ENCODE results near the gene DCC. TPM values are rescaled to one million over a fixed set of nuclear protein-coding genes. Genes with fewer than 3 reads are reported as not detected.

DCC gene
- total and polyA plus RNA-seq, 9 of the 15 experiments (the other 6 are each of a cell fraction or from before 2014, with no cell fraction given), result not detected

DNA sequence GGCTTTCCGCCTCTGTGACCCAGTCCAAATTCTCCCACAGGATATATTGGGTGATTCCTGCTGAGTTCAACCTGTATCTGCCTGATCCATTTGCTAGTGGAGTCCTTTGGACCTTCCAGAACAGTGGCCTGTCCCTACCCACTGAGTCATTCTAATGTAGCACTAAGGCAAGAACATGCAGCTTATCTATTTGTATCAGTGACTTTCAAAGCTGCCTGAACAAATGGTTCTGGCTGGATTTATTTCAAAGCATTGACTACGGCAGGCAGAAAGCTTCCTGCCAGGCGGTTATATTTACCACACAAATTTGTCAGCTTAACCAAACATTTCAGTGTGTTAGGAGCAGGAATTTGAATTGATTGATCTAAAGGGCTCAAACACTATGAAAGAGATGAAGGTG is 613.4 kb downstream of the DCC start:
- H3K9me1 ChIP-seq (ENCODE audit: control insufficient read depth, insufficient read depth, low read length), result no peaks in the 10 kb centered on the region
- DNase-seq (ENCODE audit: extremely low read depth in 1 of 4, low spot score in 3 of 4) (no peak), FAIRE-seq (no peak), ATAC-seq (no peak)
- POLR2A ChIA-PET, result no interaction called here
- H3K9ac ChIP-seq (ENCODE audit: insufficient read depth in 1 of 2, low read depth in 2 of 2, low read length in 2 of 2), result no peak overlapping the region
- 0% methylated on average over 3 of the region's 3 CpGs for WGBS (ENCODE audit: insufficient coverage, low coverage, missing lambda C conversion rate)
- H3K27me3 ChIP-seq (ENCODE audit: control insufficient read depth in 2 of 2, insufficient read depth in 2 of 2, low read length in 2 of 2), result no peaks in the 10 kb centered on the region
- no peak overlapping the region for H3K27ac ChIP-seq (ENCODE audit: extremely low read depth, low read depth, low read length)
- H3K4me3 ChIP-seq, result no peak overlapping the region
- H3K36me3 ChIP-seq (ENCODE audit: control insufficient read depth, insufficient read depth, low read length), result no peaks in the 10 kb centered on the region
- CTCF ChIA-PET (ENCODE audit: low intra/inter-chr PET ratio), result no interaction called here
- intact Hi-C loops (cut with micrococcal nuclease), result no loop called here
- in situ Hi-C loops (cut with MboI), result no loop called here
- no peaks in the 10 kb centered on the region for H3K9me3 ChIP-seq (replicated peaks; ENCODE audit: control insufficient read depth, insufficient read depth, low read depth, low read length)
- no peak overlapping the region for H2AFZ ChIP-seq (ENCODE audit: low read depth, low read length)
- no peak overlapping the region for H3K4me2 ChIP-seq (ENCODE audit: insufficient read depth, low read length)
- H4K20me1 ChIP-seq (replicated peaks; ENCODE audit: control insufficient read depth, insufficient read depth, low read length), result no peaks in the 10 kb centered on the region
- H3K79me2 ChIP-seq (ENCODE audit: control insufficient read depth, insufficient read depth, low read length), result no peaks in the 10 kb centered on the region
- no TSS peak for BruUV-seq (replicated peaks)
- no peaks in the 10 kb centered on the region for H3K4me1 ChIP-seq (replicated peaks in 1 of 2; ENCODE audit: control insufficient read depth in 2 of 2, insufficient read depth in 2 of 2, low read length in 2 of 2)
- TF ChIP-seq ZNF316 (IDR thresholded peaks at IDR 0.05) (no peak), MYC (IDR thresholded peaks at IDR 0.05; ENCODE audit: low read depth, low read length) (no peak), MYC (CRISPR knock-in tag; IDR thresholded peaks at IDR 0.05; ENCODE audit: borderline replicate concordance, low read depth) (no peak), ZNF224 (CRISPR knock-in tag; IDR thresholded peaks at IDR 0.05) (no peak), ZNF354B (CRISPR knock-in tag; IDR thresholded peaks at IDR 0.05) (no peak), POLR2G (IDR thresholded peaks at IDR 0.05; ENCODE audit: low read depth, low read length) (no peak), NR4A1 (CRISPR knock-in tag; IDR thresholded peaks at IDR 0.05) (no peak), NR4A1 (tag; IDR thresholded peaks at IDR 0.05) (no peak), ETV6 (IDR thresholded peaks at IDR 0.05; ENCODE audit: borderline replicate concordance in 1 of 2, low read depth in 2 of 2, low read length in 1 of 2) (no peak), ETV6 (CRISPR knock-in tag; IDR thresholded peaks at IDR 0.05; ENCODE audit: borderline replicate concordance) (no peak)
- TF ChIP-seq, protein P1, sequence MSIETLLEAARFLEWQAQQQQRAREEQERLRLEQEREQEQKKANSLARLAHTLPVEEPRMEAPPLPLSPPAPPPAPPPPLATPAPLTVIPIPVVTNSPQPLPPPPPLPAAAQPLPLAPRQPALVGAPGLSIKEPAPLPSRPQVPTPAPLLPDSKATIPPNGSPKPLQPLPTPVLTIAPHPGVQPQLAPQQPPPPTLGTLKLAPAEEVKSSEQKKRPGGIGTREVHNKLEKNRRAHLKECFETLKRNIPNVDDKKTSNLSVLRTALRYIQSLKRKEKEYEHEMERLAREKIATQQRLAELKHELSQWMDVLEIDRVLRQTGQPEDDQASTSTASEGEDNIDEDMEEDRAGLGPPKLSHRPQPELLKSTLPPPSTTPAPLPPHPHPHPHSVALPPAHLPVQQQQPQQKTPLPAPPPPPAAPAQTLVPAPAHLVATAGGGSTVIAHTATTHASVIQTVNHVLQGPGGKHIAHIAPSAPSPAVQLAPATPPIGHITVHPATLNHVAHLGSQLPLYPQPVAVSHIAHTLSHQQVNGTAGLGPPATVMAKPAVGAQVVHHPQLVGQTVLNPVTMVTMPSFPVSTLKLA (conservative IDR thresholded peaks at IDR 0.05), result no peak
- TF ChIP-seq, protein P2, sequence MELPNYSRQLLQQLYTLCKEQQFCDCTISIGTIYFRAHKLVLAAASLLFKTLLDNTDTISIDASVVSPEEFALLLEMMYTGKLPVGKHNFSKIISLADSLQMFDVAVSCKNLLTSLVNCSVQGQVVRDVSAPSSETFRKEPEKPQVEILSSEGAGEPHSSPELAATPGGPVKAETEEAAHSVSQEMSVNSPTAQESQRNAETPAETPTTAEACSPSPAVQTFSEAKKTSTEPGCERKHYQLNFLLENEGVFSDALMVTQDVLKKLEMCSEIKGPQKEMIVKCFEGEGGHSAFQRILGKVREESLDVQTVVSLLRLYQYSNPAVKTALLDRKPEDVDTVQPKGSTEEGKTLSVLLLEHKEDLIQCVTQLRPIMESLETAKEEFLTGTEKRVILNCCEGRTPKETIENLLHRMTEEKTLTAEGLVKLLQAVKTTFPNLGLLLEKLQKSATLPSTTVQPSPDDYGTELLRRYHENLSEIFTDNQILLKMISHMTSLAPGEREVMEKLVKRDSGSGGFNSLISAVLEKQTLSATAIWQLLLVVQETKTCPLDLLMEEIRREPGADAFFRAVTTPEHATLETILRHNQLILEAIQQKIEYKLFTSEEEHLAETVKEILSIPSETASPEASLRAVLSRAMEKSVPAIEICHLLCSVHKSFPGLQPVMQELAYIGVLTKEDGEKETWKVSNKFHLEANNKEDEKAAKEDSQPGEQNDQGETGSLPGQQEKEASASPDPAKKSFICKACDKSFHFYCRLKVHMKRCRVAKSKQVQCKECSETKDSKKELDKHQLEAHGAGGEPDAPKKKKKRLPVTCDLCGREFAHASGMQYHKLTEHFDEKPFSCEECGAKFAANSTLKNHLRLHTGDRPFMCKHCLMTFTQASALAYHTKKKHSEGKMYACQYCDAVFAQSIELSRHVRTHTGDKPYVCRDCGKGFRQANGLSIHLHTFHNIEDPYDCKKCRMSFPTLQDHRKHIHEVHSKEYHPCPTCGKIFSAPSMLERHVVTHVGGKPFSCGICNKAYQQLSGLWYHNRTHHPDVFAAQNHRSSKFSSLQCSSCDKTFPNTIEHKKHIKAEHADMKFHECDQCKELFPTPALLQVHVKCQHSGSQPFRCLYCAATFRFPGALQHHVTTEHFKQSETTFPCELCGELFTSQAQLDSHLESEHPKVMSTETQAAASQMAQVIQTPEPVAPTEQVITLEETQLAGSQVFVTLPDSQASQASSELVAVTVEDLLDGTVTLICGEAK (IDR thresholded peaks at IDR 0.05), result no peak
- TF ChIP-seq, protein P2 (CRISPR knock-in tag; IDR thresholded peaks at IDR 0.05), result no peak

Data from K562 (cell line).